Endometrial microvascular endothelial cells (primary cell): ENCODE results near the gene GPX4. TPM values are rescaled to one million over a fixed set of nuclear protein-coding genes. Genes with fewer than 3 reads are reported as not detected.

ENCODE experiments used
- in situ Hi-C: cut with HindIII; loops from 2 replicates; pipeline ENCODE4 v1.10.0; 2017; ENCODE audit warnings: low sequenced_read_pairs, low pct_unique_long_range_greater_than_20kb; ENCODE audit errors: inconsistent ontology term
- total RNA-seq: library from RNA; depleted of rRNA; stranded (reverse); fragments of >200 nt; gene quantifications from one replicate; pipeline ENCODE4 v1.2.3, GENCODE V29; 2015; ENCODE audit errors: inconsistent ontology term

Gene GPX4
- total RNA-seq, 1 donor from 2014 or later = 459 TPM

- in situ Hi-C loops = no loop called here
These were observed 36.7 kb downstream of the GPX4 start for GRCh38 chr19:1140272-1141027.

GRCh38 chr19:1141944-1142343, 38.1 kb downstream of the GPX4 start:
- in situ Hi-C loops = no loop called here

GRCh38 chr19:1143828-1144399, 40.1 kb downstream of the GPX4 start:
- in situ Hi-C loops = no loop called here

GRCh38 chr19:1144741-1145140, 40.9 kb downstream of the GPX4 start:
- in situ Hi-C loops = no loop called here

GRCh38 chr19:1145635-1146411, 42.0 kb downstream of the GPX4 start:
- in situ Hi-C loops = no loop called here

GRCh38 chr19:1146412-1146699, 42.6 kb downstream of the GPX4 start:
- in situ Hi-C loops = no loop called here

- in situ Hi-C loops = no loop called here
These were observed 43.3 kb downstream of the GPX4 start for GRCh38 chr19:1146858-1147780.

- in situ Hi-C loops = no loop called here
These were observed 44.2 kb downstream of the GPX4 start for GRCh38 chr19:1147934-1148549.

GRCh38 chr19:1149259-1150045, 45.7 kb downstream of the GPX4 start:
- in situ Hi-C loops = no loop called here

- in situ Hi-C loops = no loop called here
These were observed 46.7 kb downstream of the GPX4 start for GRCh38 chr19:1150333-1151036.

GRCh38 chr19:1151037-1151724, 47.4 kb downstream of the GPX4 start:
- in situ Hi-C loops = no loop called here

GRCh38 chr19:1151917-1152587, 48.3 kb downstream of the GPX4 start:
- in situ Hi-C loops = no loop called here

GRCh38 chr19:1153891-1154730, 50.3 kb downstream of the GPX4 start:
- in situ Hi-C loops = no loop called here

- in situ Hi-C loops = no loop called here
These were observed 51.0 kb downstream of the GPX4 start for GRCh38 chr19:1154731-1155351.
